SH-SY5Y (cell line): ENCODE data around the gene PCDHA6.
"Not testable (repeated sequence)": the region's sequence is repeated elsewhere in the genome, so short reads cannot be mapped to it uniquely, and the experiment has no call there.

Experiments
- GATA2 ChIP-seq: IDR thresholded peaks from 2 replicates; pipeline ENCODE4 v1.6.1; 2011; ENCODE audit warnings: mild to moderate bottlenecking, low read depth, low read length
- GATA3 ChIP-seq: IDR thresholded peaks from 2 replicates; pipeline ENCODE4 v1.6.1; 2011; ENCODE audit warnings: low read depth, mild to moderate bottlenecking, low read length, moderate library complexity

The PCDHA6 gene

GRCh38 chr5:140821375-140822280 is 6.1 kb upstream of the PCDHA6 start, which contains the start of gene PCDHA5:
Gene PCDHA5 (plus strand): TSS chr5:140821613.
- TF ChIP-seq GATA3 = no peak

- no peak for TF ChIP-seq GATA2
- no peak for TF ChIP-seq GATA3
These were observed 5.5 kb upstream of the PCDHA6 start for GRCh38 chr5:140822281-140822629.

- TF ChIP-seq GATA3 = no peak
- no peak for TF ChIP-seq GATA2
These were observed 4.3 kb upstream of the PCDHA6 start for GRCh38 chr5:140823475-140823874.

GRCh38 chr5:140828362-140828737 is 590 bp downstream of the PCDHA6 start:
- TF ChIP-seq GATA2 (no peak), GATA3 (no peak)

GRCh38 chr5:140833993-140834392 is 6.2 kb downstream of the PCDHA6 start, which contains the start of gene PCDHA7:
Gene PCDHA7 (plus strand): TSS chr5:140834269. CDS start chr5:140834384, 115 bp downstream.
- TF ChIP-seq GATA3 (no peak), GATA2 (no peak)

GRCh38 chr5:140835622-140836510 is 8.1 kb downstream of the PCDHA6 start:
- TF ChIP-seq GATA3 = no peak

GRCh38 chr5:140840978-140841962 is 13.5 kb downstream of the PCDHA6 start, which contains the start of gene PCDHA8:
Gene PCDHA8 (plus strand): TSS chr5:140841187. CDS start chr5:140841322, 135 bp downstream.
- TF ChIP-seq GATA3 (no peak), GATA2 (no peak)

GRCh38 chr5:140842798-140843733 is 15.3 kb downstream of the PCDHA6 start:
- no peak for TF ChIP-seq GATA2
- no peak for TF ChIP-seq GATA3

GRCh38 chr5:140848139-140849102 is 20.7 kb downstream of the PCDHA6 start, which contains the start of gene PCDHA9:
Gene PCDHA9 (plus strand): TSS chr5:140848382. CDS start chr5:140848496, 114 bp downstream.
- not testable (repeated sequence) for TF ChIP-seq GATA2, GATA3

GRCh38 chr5:140855772-140856674 is 28.3 kb downstream of the PCDHA6 start, which contains the start of gene PCDHA10:
Gene PCDHA10 (plus strand): TSS chr5:140855897. CDS start chr5:140856049, 152 bp downstream.
- TF ChIP-seq GATA3 = no peak
- TF ChIP-seq GATA2 = no peak
